ENCODE measurements around the gene DRC7. TPM values are rescaled to one million over a fixed set of nuclear protein-coding genes. Genes with fewer than 3 reads are reported as not detected.

The DRC7 gene
- total RNA-seq, 1 experiment from 2014 or later, result not detected

GRCh38 chr16:57651344-57652333 lies 43.0 kb upstream of the DRC7 start:
- Histone ChIP-seq H3K4me1 (ENCODE audit: insufficient read depth, low read length) (peaks cover 12% of the 10 kb centered on the region), H3K4me3 (ENCODE audit: low read length) (no peak overlapping the region), H2AFZ (ENCODE audit: low read length) (no peak overlapping the region), H3K9me2 (replicated peaks; ENCODE audit: low read length) (no peaks in the 10 kb centered on the region), H3K4me2 (ENCODE audit: low read length) (no peak overlapping the region), H3K27me3 (ENCODE audit: low read length) (no peaks in the 10 kb centered on the region), H4K20me1 (ENCODE audit: low read length) (no peaks in the 10 kb centered on the region), H3K9ac (ENCODE audit: low read length) (no peak overlapping the region), H3K36me3 (ENCODE audit: low read depth, low read length) (peaks cover 15% of the 10 kb centered on the region), H3K9me3 (ENCODE audit: low read length) (no peaks in the 10 kb centered on the region), H3K79me2 (ENCODE audit: low read length) (no peaks in the 10 kb centered on the region; the same call in 1 of the 2 replicates), H3F3A (ENCODE audit: low read length, unreplicated experiment) (no peaks in the 10 kb centered on the region), H3K27ac (ENCODE audit: low read length) (no peak overlapping the region)
- DNase-seq (no peak), ATAC-seq (no peak)
- BruUV-seq (replicated peaks), result no TSS peak
- ChIA-PET POLR2A (ENCODE audit: unreplicated experiment) (no interaction called here), CTCF (no interaction called here)
- no peak for TF ChIP-seq EZH2 (IDR thresholded peaks at IDR 0.05; ENCODE audit: low read length, unreplicated experiment)
- no peak for TF ChIP-seq EZH2phosphoT487 (IDR thresholded peaks at IDR 0.05; ENCODE audit: borderline replicate concordance, low read length)
- no peak for TF ChIP-seq CTCF (conservative IDR thresholded peaks at IDR 0.05; ENCODE audit: low read depth, low read length)
- intact Hi-C loops (cut with micrococcal nuclease), result no loop called here

GRCh38 chr16:57652695-57653471 lies 41.7 kb upstream of the DRC7 start:
- Histone ChIP-seq H3K4me3 (ENCODE audit: low read length) (no peak overlapping the region), H3K27me3 (ENCODE audit: low read length) (no peaks in the 10 kb centered on the region), H4K20me1 (ENCODE audit: low read length) (no peaks in the 10 kb centered on the region), H2AFZ (ENCODE audit: low read length) (no peak overlapping the region), H3K27ac (ENCODE audit: low read length) (no peak overlapping the region), H3K9ac (ENCODE audit: low read length) (no peak overlapping the region), H3K9me3 (ENCODE audit: low read length) (no peaks in the 10 kb centered on the region), H3K36me3 (ENCODE audit: low read depth, low read length) (peaks cover 15% of the 10 kb centered on the region), H3K4me2 (ENCODE audit: low read length) (no peak overlapping the region), H3K9me2 (replicated peaks; ENCODE audit: low read length) (no peaks in the 10 kb centered on the region), H3F3A (ENCODE audit: low read length, unreplicated experiment) (no peaks in the 10 kb centered on the region), H3K4me1 (ENCODE audit: insufficient read depth, low read length) (peaks cover 3% of the 10 kb centered on the region; the same call in 1 of the 2 replicates), H3K79me2 (ENCODE audit: low read length) (no peaks in the 10 kb centered on the region; the same call in 1 of the 2 replicates)
- TF ChIP-seq EZH2phosphoT487 (IDR thresholded peaks at IDR 0.05; ENCODE audit: borderline replicate concordance, low read length), result no peak
- no peak for TF ChIP-seq EZH2 (IDR thresholded peaks at IDR 0.05; ENCODE audit: low read length, unreplicated experiment)
- no peak for TF ChIP-seq CTCF (conservative IDR thresholded peaks at IDR 0.05; ENCODE audit: low read depth, low read length)
- intact Hi-C loops (cut with micrococcal nuclease), result no loop called here
- DNase-seq (no peak), ATAC-seq (no peak)
- ChIA-PET POLR2A (ENCODE audit: unreplicated experiment) (no interaction called here), CTCF (interaction anchor here (0.6 kb wide), 2 partner anchors 31 to 316 kb away, joined by 3 to 5 read pairs; no protein-coding TSS in a partner anchor)
- no TSS peak for BruUV-seq (replicated peaks)

Measured in PC-3 (cell line).